Neuronal stem cell (in vitro differentiated cells): Measurements from ENCODE around the gene ING1.
"Not testable (repeated sequence)": the region's sequence is repeated elsewhere in the genome, so short reads cannot be mapped to it uniquely, and the experiment has no call there.

Experiments used
- DNase-seq: peaks from one replicate; pipeline ENCODE4 v3.0.0-alpha.2; 2013; ENCODE audit warnings: low spot score
- H2AFZ ChIP-seq: one replicate; pipeline ENCODE4 v1.6.1; 2013; ENCODE audit warnings: mild to moderate bottlenecking, low read length, inconsistent platforms
- H2AK5ac ChIP-seq: 2 replicates; pipeline ENCODE4 v1.6.1; 2013; ENCODE audit warnings: low read depth, mild to moderate bottlenecking, inconsistent platforms, low read length, moderate library complexity, mixed read lengths
- H2BK120ac ChIP-seq: 2 replicates; pipeline ENCODE4 v1.6.1; 2013; ENCODE audit warnings: low read depth, mild to moderate bottlenecking, inconsistent platforms, low read length, moderate library complexity, mixed read lengths
- H2BK12ac ChIP-seq: one replicate; pipeline ENCODE4 v1.6.1; 2013; ENCODE audit warnings: low read length, inconsistent platforms
- H2BK15ac ChIP-seq: 2 replicates; pipeline ENCODE4 v1.6.1; 2013; ENCODE audit warnings: mild to moderate bottlenecking, low read length, inconsistent platforms, mixed read lengths
- H2BK5ac ChIP-seq: one replicate; pipeline ENCODE4 v1.6.1; 2013; ENCODE audit warnings: inconsistent platforms, mild to moderate bottlenecking, low read length, moderate library complexity
- H3K14ac ChIP-seq: one replicate; pipeline ENCODE4 v1.6.1; 2013; ENCODE audit warnings: low read length, inconsistent platforms
- H3K18ac ChIP-seq: 2 replicates; pipeline ENCODE4 v1.6.1; 2013; ENCODE audit warnings: low read length, inconsistent platforms
- H3K23ac ChIP-seq: 2 replicates; pipeline ENCODE4 v1.6.1; 2013; ENCODE audit warnings: low read depth, mild to moderate bottlenecking, mixed read lengths, low read length, inconsistent platforms; ENCODE audit not compliant: poor library complexity
- H3K27ac ChIP-seq: replicated peaks from 3 replicates; pipeline ENCODE4 v1.5.1; 2013; ENCODE audit warnings: low read length, inconsistent platforms
- H3K27me3 ChIP-seq, 3 experiments: 2 replicates each; pipeline ENCODE4 v1.6.1; 2013; ENCODE audit warnings: low read length in 3 of 3, mild to moderate bottlenecking in 2 of 3, inconsistent platforms in 1 of 3, low read depth in 1 of 3, mixed read lengths in 1 of 3, moderate library complexity in 1 of 3; ENCODE audit not compliant: control insufficient read depth in 3 of 3, insufficient read depth in 3 of 3
- H3K36me3 ChIP-seq, 2 donors: replicated peaks in 1 of 2; 2 replicates each; pipeline ENCODE4 v1.6.1; 2013; ENCODE audit warnings: low read length in 2 of 2; ENCODE audit not compliant: control insufficient read depth in 2 of 2, insufficient read depth in 2 of 2
- H3K4ac ChIP-seq: 2 replicates; pipeline ENCODE4 v1.6.1; 2013; ENCODE audit warnings: inconsistent platforms, mild to moderate bottlenecking, low read length, moderate library complexity
- H3K4me1 ChIP-seq, 2 donors: 1 replicate in 1 of 2; 2 replicates in 1 of 2; pipeline ENCODE4 v1.6.1; 2013; ENCODE audit warnings: low read length in 2 of 2, low read depth in 1 of 2; ENCODE audit not compliant: control insufficient read depth in 2 of 2, insufficient read depth in 1 of 2
- H3K4me2 ChIP-seq: one replicate; pipeline ENCODE4 v1.6.1; 2013; ENCODE audit warnings: mild to moderate bottlenecking, low read length, inconsistent platforms; ENCODE audit not compliant: insufficient read depth, poor library complexity, severe bottlenecking
- H3K4me3 ChIP-seq, 2 donors: 2 replicates each; pipeline ENCODE4 v1.5.1; 2013; ENCODE audit warnings: low read length in 2 of 2, mild to moderate bottlenecking in 2 of 2, inconsistent platforms in 1 of 2, moderate library complexity in 1 of 2
- H3K79me1 ChIP-seq: one replicate; pipeline ENCODE4 v1.6.1; 2013; ENCODE audit warnings: low read depth, mild to moderate bottlenecking, inconsistent platforms, low read length, moderate library complexity
- H3K9ac ChIP-seq: one replicate; pipeline ENCODE4 v1.6.1; 2013; ENCODE audit warnings: mild to moderate bottlenecking, low read depth, low read length, inconsistent platforms; ENCODE audit not compliant: poor library complexity
- H3K9me3 ChIP-seq, 2 donors: replicated peaks in 1 of 2; 2 replicates each; pipeline versions ENCODE3 to v1.6.1; 2013; ENCODE audit warnings: low read length in 2 of 2, mild to moderate bottlenecking in 2 of 2, inconsistent platforms in 1 of 2, low read depth in 1 of 2, mixed read lengths in 1 of 2, moderate library complexity in 1 of 2; ENCODE audit not compliant: control insufficient read depth in 2 of 2, insufficient read depth in 1 of 2
- H4K8ac ChIP-seq: one replicate; pipeline ENCODE4 v1.6.1; 2013; ENCODE audit warnings: low read depth, mild to moderate bottlenecking, inconsistent platforms, low read length, moderate library complexity
- H4K91ac ChIP-seq: one replicate; pipeline ENCODE4 v1.6.1; 2013; ENCODE audit warnings: low read length, low read depth, mild to moderate bottlenecking, inconsistent platforms; ENCODE audit not compliant: poor library complexity
- WGBS, 2 donors: extraction: QIAGEN DNeasy Blood & Tissue Kit; methylation state at CpG; one replicate each; pipeline ENCODE4 v1.1.7; 2013; ENCODE audit warnings: missing lambda C conversion rate in 2 of 2, mixed read lengths in 1 of 2; ENCODE audit not compliant: insufficient read length in 2 of 2, insufficient replicate concordance in 1 of 2; ENCODE audit errors: extremely low coverage in 2 of 2; 5-methylcytosine and 5-hydroxymethylcytosine counted together

Gene ING1

GRCh38 chr13:110699148-110700145 is 14.1 kb upstream of the ING1 start:
- Histone ChIP-seq H3K9me3 (no peaks in the 10 kb centered on the region), H3K14ac (no peak overlapping the region), H2BK15ac (no peak overlapping the region), H2BK12ac (no peak overlapping the region), H2AK5ac (no peak overlapping the region), H3K4ac (no peak overlapping the region), H3K36me3 (peaks cover 12 to 90% of the 10 kb centered on the region in 2 donors), H3K79me1 (peaks cover 2% of the 10 kb centered on the region), H3K4me2 (no peak overlapping the region), H3K27me3 (no peaks in the 10 kb centered on the region), H4K91ac (no peak overlapping the region), H2AFZ (no peak overlapping the region), H3K9ac (no peak overlapping the region), H4K8ac (no peak overlapping the region), H3K18ac (no peak overlapping the region), H3K27ac (no peak overlapping the region), H3K4me1 (peaks cover 0 to 5% of the 10 kb centered on the region in 2 donors), H3K23ac (no peak overlapping the region), H3K4me3 (no peak overlapping the region), H2BK120ac (no peak overlapping the region), H2BK5ac (no peak overlapping the region)
- WGBS, 2 donors: no CpG with 5 or more reads among the region's 15 CpGs
- DNase-seq: no peak

- H3K27ac ChIP-seq: no peak overlapping the region
- H4K8ac ChIP-seq: no peak overlapping the region
- H3K4me2 ChIP-seq: no peak overlapping the region
- H2BK12ac ChIP-seq: no peak overlapping the region
- H3K79me1 ChIP-seq: peaks cover 2% of the 10 kb centered on the region
- H3K9ac ChIP-seq: no peak overlapping the region
- no peak overlapping the region for H3K4me3 ChIP-seq
- no peak overlapping the region for H2BK5ac ChIP-seq
- no peaks in the 10 kb centered on the region for H3K27me3 ChIP-seq
- no peak overlapping the region for H3K23ac ChIP-seq
- H4K91ac ChIP-seq: no peak overlapping the region
- no peak overlapping the region for H3K4ac ChIP-seq
- no peak for DNase-seq
- H2BK120ac ChIP-seq: no peak overlapping the region
- H2AFZ ChIP-seq: no peak overlapping the region
- H3K14ac ChIP-seq: no peak overlapping the region
- H3K9me3 ChIP-seq: no peaks in the 10 kb centered on the region
- WGBS, 2 donors: no CpG with 5 or more reads among the region's 14 CpGs
- H2AK5ac ChIP-seq: no peak overlapping the region
- peaks cover 0 to 7% of the 10 kb centered on the region in 2 donors for H3K4me1 ChIP-seq
- H3K36me3 ChIP-seq: peaks cover 12 to 84% of the 10 kb centered on the region in 2 donors
- H2BK15ac ChIP-seq: no peak overlapping the region
- H3K18ac ChIP-seq: no peak overlapping the region
These were observed 13.3 kb upstream of the ING1 start for GRCh38 chr13:110700186-110700585.

- Histone ChIP-seq H3K14ac (no peak overlapping the region), H3K79me1 (peaks cover 3% of the 10 kb centered on the region), H3K27me3 (no peaks in the 10 kb centered on the region), H3K36me3 (peaks cover 11 to 80% of the 10 kb centered on the region in 2 donors), H2AFZ (no peak overlapping the region), H3K4me2 (no peak overlapping the region), H2BK15ac (no peak overlapping the region), H2AK5ac (no peak overlapping the region), H4K91ac (no peak overlapping the region), H3K9me3 (no peaks in the 10 kb centered on the region), H2BK5ac (no peak overlapping the region), H3K18ac (no peak overlapping the region), H3K27ac (no peak overlapping the region), H3K4ac (no peak overlapping the region), H3K9ac (no peak overlapping the region), H2BK12ac (no peak overlapping the region), H3K4me1 (peaks cover 0 to 7% of the 10 kb centered on the region in 2 donors), H4K8ac (no peak overlapping the region), H2BK120ac (no peak overlapping the region), H3K4me3 (no peak overlapping the region), H3K23ac (no peak overlapping the region)
- WGBS, 2 donors: no CpG with 5 or more reads among the region's 8 CpGs
- DNase-seq: no peak
These were observed 12.9 kb upstream of the ING1 start for GRCh38 chr13:110700641-110701040.

- not testable (repeated sequence) for H3K4me2 ChIP-seq, H3K4ac ChIP-seq, H3K14ac ChIP-seq, H4K8ac ChIP-seq, H2BK12ac ChIP-seq, H2BK120ac ChIP-seq, DNase-seq, H3K27me3 ChIP-seq, H2AK5ac ChIP-seq, H2AFZ ChIP-seq, H3K27ac ChIP-seq, H2BK5ac ChIP-seq, H3K79me1 ChIP-seq, H3K9ac ChIP-seq, H3K18ac ChIP-seq, H3K4me1 ChIP-seq, H3K23ac ChIP-seq, H3K9me3 ChIP-seq, H2BK15ac ChIP-seq, H3K4me3 ChIP-seq, H4K91ac ChIP-seq
- no CpG with 5 or more reads among the region's 7 CpGs for WGBS, 2 donors
- H3K36me3 ChIP-seq: peaks cover 11 to 77% of the 10 kb centered on the region in 2 donors
These were observed 12.4 kb upstream of the ING1 start for GRCh38 chr13:110701061-110701460.
